ENCODE data around the gene TSSK6.

Gene TSSK6

DNA sequence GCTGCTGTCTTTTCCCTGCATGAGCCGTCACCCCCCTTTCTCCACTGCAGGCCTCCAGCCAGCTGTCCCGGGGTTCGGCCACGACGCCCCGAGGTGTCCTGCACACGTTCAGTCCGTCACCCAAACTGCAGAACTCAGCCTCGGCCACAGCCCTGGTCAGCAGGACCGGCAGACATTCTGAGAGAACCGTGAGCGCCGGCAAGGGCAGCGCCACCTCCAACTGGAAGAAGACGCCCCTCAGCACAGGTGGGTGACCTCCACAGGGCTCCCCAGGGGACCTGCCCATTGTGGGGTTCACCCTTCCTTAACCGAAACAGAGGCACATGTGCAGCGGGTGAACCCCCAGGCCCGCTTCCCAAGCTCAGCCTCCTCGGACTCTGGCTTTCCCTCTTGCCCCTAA is 13.1 kb downstream of the TSSK6 start:
- no peaks in the 10 kb centered on the region for H3K36me3 ChIP-seq (ENCODE audit: insufficient read depth, low read length)
- no peak overlapping the region for H2AFZ ChIP-seq (ENCODE audit: low read length, unreplicated experiment)
- no peak overlapping the region for H3K27ac ChIP-seq (ENCODE audit: low read depth, low read length)

GRCh38 chr19:19501798-19502197 is 13.6 kb downstream of the TSSK6 start:
- H3K4me3 ChIP-seq (ENCODE audit: low read depth, low read length): no peak overlapping the region
- H3K36me3 ChIP-seq (ENCODE audit: insufficient read depth, low read length): no peaks in the 10 kb centered on the region
- no peaks in the 10 kb centered on the region for H3K27me3 ChIP-seq (ENCODE audit: insufficient read depth, low read length)
- no peaks in the 10 kb centered on the region for H3K4me1 ChIP-seq (ENCODE audit: control insufficient read depth, insufficient read depth, low read length, unreplicated experiment)
- H3K79me2 ChIP-seq (ENCODE audit: control insufficient read depth, insufficient read depth, low read length, unreplicated experiment): no peaks in the 10 kb centered on the region
- H3K27ac ChIP-seq (ENCODE audit: low read depth, low read length): no peak overlapping the region
- H2AFZ ChIP-seq (ENCODE audit: low read length, unreplicated experiment): no peak overlapping the region

More for the DNA sequence above, 13.1 kb downstream of the TSSK6 start:
- H3K4me3 ChIP-seq (ENCODE audit: low read depth, low read length): no peak overlapping the region
- no peaks in the 10 kb centered on the region for H3K27me3 ChIP-seq (ENCODE audit: insufficient read depth, low read length)
- H3K79me2 ChIP-seq (ENCODE audit: control insufficient read depth, insufficient read depth, low read length, unreplicated experiment): no peaks in the 10 kb centered on the region
- H3K4me1 ChIP-seq (ENCODE audit: control insufficient read depth, insufficient read depth, low read length, unreplicated experiment): no peaks in the 10 kb centered on the region

- Histone ChIP-seq H3K27me3 (ENCODE audit: insufficient read depth, low read length) (no peaks in the 10 kb centered on the region), H3K27ac (ENCODE audit: low read depth, low read length) (no peak overlapping the region), H3K4me1 (ENCODE audit: control insufficient read depth, insufficient read depth, low read length, unreplicated experiment) (no peaks in the 10 kb centered on the region), H2AFZ (ENCODE audit: low read length, unreplicated experiment) (no peak overlapping the region), H3K36me3 (ENCODE audit: insufficient read depth, low read length) (no peaks in the 10 kb centered on the region), H3K79me2 (ENCODE audit: control insufficient read depth, insufficient read depth, low read length, unreplicated experiment) (no peaks in the 10 kb centered on the region), H3K4me3 (ENCODE audit: low read depth, low read length) (no peak overlapping the region)
These were observed 14.2 kb downstream of the TSSK6 start for GRCh38 chr19:19500975-19501644.

DNA sequence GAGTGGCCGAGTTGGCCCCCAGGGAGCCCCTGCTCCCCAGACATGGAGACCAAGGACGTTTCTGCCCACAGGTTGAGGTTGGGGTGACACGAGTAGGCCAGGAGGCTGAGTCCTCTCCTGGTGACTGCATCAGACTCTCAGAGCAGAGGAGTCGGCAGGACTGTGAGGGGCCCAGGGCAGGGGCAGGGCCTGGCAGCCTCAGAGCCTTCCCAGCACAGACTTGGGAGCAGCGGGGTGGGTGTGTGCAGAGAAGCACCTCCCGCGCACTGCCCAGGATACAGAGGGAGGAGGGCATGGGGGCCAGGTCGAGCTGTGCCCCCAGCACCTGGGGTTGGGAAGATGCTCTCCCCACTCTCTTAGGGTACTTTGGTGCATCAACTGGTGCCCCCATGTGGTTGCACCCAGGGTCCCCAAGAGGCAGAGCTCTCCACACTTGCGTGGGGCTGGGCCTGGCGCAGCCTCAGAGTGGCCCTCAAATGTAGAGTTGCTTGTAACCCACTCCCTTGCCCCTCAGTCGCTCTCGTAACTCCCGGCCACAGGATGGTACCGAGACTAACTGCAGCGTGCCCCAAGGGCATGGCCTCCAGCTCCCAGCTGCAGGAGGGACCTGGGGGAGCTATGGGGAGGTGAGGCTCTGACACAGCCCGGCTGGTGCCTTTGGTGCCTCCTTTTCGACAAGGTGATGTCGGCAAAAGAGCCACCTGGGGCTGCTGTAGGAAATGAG is 15.9 kb downstream of the TSSK6 start:
- Histone ChIP-seq H2AFZ (ENCODE audit: low read length, unreplicated experiment) (no peak overlapping the region), H3K4me3 (ENCODE audit: low read depth, low read length) (no peak overlapping the region), H3K79me2 (ENCODE audit: control insufficient read depth, insufficient read depth, low read length, unreplicated experiment) (no peaks in the 10 kb centered on the region), H3K36me3 (ENCODE audit: insufficient read depth, low read length) (no peaks in the 10 kb centered on the region), H3K27me3 (ENCODE audit: insufficient read depth, low read length) (no peaks in the 10 kb centered on the region), H3K27ac (ENCODE audit: low read depth, low read length) (no peak overlapping the region), H3K4me1 (ENCODE audit: control insufficient read depth, insufficient read depth, low read length, unreplicated experiment) (no peaks in the 10 kb centered on the region)

- Histone ChIP-seq H2AFZ (ENCODE audit: low read length, unreplicated experiment) (no peak overlapping the region), H3K36me3 (ENCODE audit: insufficient read depth, low read length) (no peaks in the 10 kb centered on the region), H3K27ac (ENCODE audit: low read depth, low read length) (no peak overlapping the region), H3K79me2 (ENCODE audit: control insufficient read depth, insufficient read depth, low read length, unreplicated experiment) (no peaks in the 10 kb centered on the region), H3K27me3 (ENCODE audit: insufficient read depth, low read length) (no peaks in the 10 kb centered on the region), H3K4me1 (ENCODE audit: control insufficient read depth, insufficient read depth, low read length, unreplicated experiment) (no peaks in the 10 kb centered on the region), H3K4me3 (ENCODE audit: low read depth, low read length) (no peak overlapping the region)
These were observed 16.9 kb downstream of the TSSK6 start for GRCh38 chr19:19498255-19498991.

GRCh38 chr19:19495614-19496603 is 19.4 kb downstream of the TSSK6 start:
- Histone ChIP-seq H3K4me1 (ENCODE audit: control insufficient read depth, insufficient read depth, low read length, unreplicated experiment) (no peaks in the 10 kb centered on the region), H3K4me3 (ENCODE audit: low read depth, low read length) (no peak overlapping the region), H2AFZ (ENCODE audit: low read length, unreplicated experiment) (no peak overlapping the region), H3K36me3 (ENCODE audit: insufficient read depth, low read length) (no peaks in the 10 kb centered on the region), H3K27me3 (ENCODE audit: insufficient read depth, low read length) (no peaks in the 10 kb centered on the region), H3K27ac (ENCODE audit: low read depth, low read length) (no peak overlapping the region), H3K79me2 (ENCODE audit: control insufficient read depth, insufficient read depth, low read length, unreplicated experiment) (peaks cover 5% of the 10 kb centered on the region)

DNA sequence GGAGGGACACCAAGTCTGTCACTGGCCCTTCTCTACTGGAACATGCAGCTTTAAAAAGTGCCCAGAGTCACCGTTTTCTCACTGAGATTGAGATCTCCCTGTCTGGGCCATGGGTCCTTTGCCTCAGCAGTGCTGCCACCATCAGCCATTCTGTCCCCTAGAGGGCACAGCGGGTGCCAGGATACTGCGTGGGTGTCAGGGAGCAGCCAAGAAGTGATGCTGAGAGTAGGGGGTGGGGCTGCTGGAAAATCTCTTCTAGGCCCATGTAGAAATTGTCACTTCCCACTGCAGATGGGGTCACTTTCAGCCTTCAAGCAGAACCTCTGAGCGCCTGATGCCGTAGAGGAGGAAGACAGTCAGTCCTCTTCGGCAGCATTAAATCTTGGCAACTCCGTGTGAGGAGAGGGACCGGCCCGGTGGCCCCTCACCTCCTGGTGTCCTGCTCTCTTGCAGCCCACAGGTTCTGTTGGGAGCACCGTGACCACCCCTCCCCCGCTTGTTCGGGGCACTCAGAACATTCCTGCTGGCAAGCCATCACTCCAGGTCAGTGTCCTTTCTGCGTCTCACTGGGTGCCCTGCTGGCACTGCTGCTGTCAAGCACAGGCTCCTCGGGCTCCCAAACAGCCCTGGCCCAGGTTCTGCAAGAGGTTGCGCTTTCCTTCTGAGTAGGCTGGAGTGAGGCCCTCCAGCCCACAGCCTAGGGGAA is 21.4 kb downstream of the TSSK6 start:
- Histone ChIP-seq H2AFZ (ENCODE audit: low read length, unreplicated experiment) (no peak overlapping the region), H3K27ac (ENCODE audit: low read depth, low read length) (no peak overlapping the region), H3K27me3 (ENCODE audit: insufficient read depth, low read length) (no peaks in the 10 kb centered on the region), H3K4me3 (ENCODE audit: low read depth, low read length) (no peak overlapping the region), H3K36me3 (ENCODE audit: insufficient read depth, low read length) (no peaks in the 10 kb centered on the region), H3K79me2 (ENCODE audit: control insufficient read depth, insufficient read depth, low read length, unreplicated experiment) (peaks cover 8% of the 10 kb centered on the region), H3K4me1 (ENCODE audit: control insufficient read depth, insufficient read depth, low read length, unreplicated experiment) (peaks cover 11% of the 10 kb centered on the region)

- no peaks in the 10 kb centered on the region for H3K36me3 ChIP-seq (ENCODE audit: insufficient read depth, low read length)
- H3K79me2 ChIP-seq (ENCODE audit: control insufficient read depth, insufficient read depth, low read length, unreplicated experiment): peaks cover 14% of the 10 kb centered on the region
- H3K4me3 ChIP-seq (ENCODE audit: low read depth, low read length): no peak overlapping the region
- H3K4me1 ChIP-seq (ENCODE audit: control insufficient read depth, insufficient read depth, low read length, unreplicated experiment): peaks cover 23% of the 10 kb centered on the region
- no peak overlapping the region for H3K27ac ChIP-seq (ENCODE audit: low read depth, low read length)
- no peak overlapping the region for H2AFZ ChIP-seq (ENCODE audit: low read length, unreplicated experiment)
- H3K27me3 ChIP-seq (ENCODE audit: insufficient read depth, low read length): no peaks in the 10 kb centered on the region
These were observed 23.2 kb downstream of the TSSK6 start for GRCh38 chr19:19492026-19492610.

DNA sequence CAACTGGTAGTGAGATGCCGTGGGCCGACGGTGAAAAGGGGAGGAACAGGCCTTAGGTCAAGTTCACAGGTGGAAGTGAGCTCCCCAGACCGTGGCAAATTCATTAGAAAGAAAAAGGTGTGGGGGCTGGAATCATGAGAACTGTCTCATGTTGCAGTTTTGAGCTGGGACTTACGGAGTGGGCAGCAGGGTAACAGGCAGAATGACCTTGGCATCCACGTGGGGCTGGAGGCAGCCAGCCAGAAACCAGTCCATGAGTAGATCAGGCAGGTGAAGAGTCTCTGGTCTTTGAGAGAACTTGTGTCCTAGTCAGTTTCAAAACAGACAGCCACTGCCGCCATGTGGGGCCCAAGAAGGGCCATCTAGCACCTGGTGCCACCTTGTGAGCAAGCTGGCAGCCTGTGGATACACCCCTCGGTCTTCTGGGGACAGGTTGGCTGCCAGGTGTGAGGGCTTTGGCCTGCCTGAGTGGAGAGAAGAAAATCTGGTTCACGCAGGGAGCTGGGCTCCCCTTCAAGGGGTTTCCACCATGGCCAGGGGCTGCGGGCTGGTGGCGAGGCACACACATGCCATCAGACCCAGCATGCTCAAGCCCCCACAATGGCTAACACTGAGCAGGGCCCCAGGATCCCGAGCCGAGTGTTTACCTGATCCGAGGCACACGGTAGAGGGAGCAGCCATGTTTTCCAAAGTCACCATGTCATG is 23.9 kb downstream of the TSSK6 start:
- Histone ChIP-seq H3K27me3 (ENCODE audit: insufficient read depth, low read length) (no peaks in the 10 kb centered on the region), H3K79me2 (ENCODE audit: control insufficient read depth, insufficient read depth, low read length, unreplicated experiment) (peaks cover 19% of the 10 kb centered on the region), H3K36me3 (ENCODE audit: insufficient read depth, low read length) (no peaks in the 10 kb centered on the region)

More for the DNA sequence above, 23.9 kb downstream of the TSSK6 start:
- Histone ChIP-seq H2AFZ (ENCODE audit: low read length, unreplicated experiment) (no peak overlapping the region), H3K4me3 (ENCODE audit: low read depth, low read length) (no peak overlapping the region), H3K27ac (ENCODE audit: low read depth, low read length) (no peak overlapping the region), H3K4me1 (ENCODE audit: control insufficient read depth, insufficient read depth, low read length, unreplicated experiment) (peaks cover 23% of the 10 kb centered on the region)

All from ACC112 (cell line).